ENCODE results near the gene MRTFB. TPM values are rescaled to one million over a fixed set of nuclear protein-coding genes. Genes with fewer than 3 reads are reported as not detected.

Gene MRTFB
- total and polyA plus RNA-seq, 2 experiments from 2014 or later, result 13.9 to 22.2 TPM

DNA sequence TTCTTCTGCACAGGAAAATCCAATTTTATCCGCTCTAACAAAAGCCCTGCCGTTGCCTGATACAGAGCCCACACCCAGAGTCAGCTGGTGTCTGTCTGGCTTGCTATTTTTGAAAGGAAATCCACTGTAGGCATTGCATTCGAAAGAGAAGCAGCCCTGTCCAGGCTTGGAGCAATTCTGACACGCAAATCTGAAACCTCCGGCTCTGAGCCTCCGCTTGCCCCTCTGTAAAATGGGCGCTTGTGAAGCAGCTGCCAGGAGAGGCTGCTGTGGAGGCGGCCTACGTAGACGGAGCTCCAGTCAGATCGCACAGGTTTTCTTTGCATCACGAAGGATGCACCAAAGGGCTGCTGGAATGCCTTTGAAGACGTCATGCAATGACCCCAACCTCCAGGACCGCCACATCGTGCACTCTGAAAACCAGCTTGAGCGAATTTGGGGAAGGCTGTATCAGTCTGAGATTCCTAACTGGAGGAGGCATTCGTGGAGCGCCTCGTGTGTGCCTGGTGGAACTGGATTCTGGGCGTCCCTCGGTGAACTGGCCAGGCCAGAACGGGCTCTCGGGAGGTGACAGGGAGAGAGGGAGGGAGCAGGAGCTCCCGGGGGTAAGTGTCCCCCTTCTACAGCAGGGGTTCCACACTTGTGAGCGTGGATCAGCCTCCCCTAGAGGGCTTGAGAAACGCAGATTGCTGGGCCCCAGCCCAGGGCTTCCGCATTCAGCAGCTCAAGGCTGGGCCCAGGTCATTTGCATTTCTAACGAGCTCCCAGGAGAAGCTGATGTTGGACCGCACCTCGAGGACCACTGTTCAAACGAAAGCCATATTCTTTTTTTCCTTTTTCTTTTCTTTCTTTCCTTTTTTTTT is 215.5 kb downstream of the MRTFB start:
- H3K4me3 ChIP-seq, result peak overlapping the region; percentile 95
- Mint-ChIP-seq H3K27ac (no peak overlapping the region; the same call in 1 of the 2 replicates), H3K4me1 (peaks cover 28% of the 10 kb centered on the region), H3K36me3 (ENCODE audit: low read depth) (peaks cover 3% of the 10 kb centered on the region; the same call in 2 of the 3 replicates), H3K9me3 (peaks cover 7% of the 10 kb centered on the region; the same call in 2 of the 3 replicates), H3K27me3 (ENCODE audit: insufficient read depth, low read depth, poor library complexity) (peaks cover 27% of the 10 kb centered on the region), H3K4me3 (peak overlapping the region; percentile 80)
- H3K79me2 ChIP-seq (replicated peaks; ENCODE audit: insufficient read depth), result no peaks in the 10 kb centered on the region
- H3K4me2 ChIP-seq, result peak overlapping the region; percentile 84
- DNase-seq (ENCODE audit: low spot score), result peak; percentile 77
- peak; percentile 61 for TF ChIP-seq CREB1 (CRISPR knock-in tag; IDR thresholded peaks at IDR 0.05; ENCODE audit: low read depth)
- TF ChIP-seq STAT1 (IDR thresholded peaks at IDR 0.05; ENCODE audit: unreplicated experiment), result no peak
- no peak for TF ChIP-seq ZNF114 (CRISPR knock-in tag; IDR thresholded peaks at IDR 0.05)
- H3K9me2 ChIP-seq (ENCODE audit: insufficient read depth), result no peaks in the 10 kb centered on the region
- ATAC-seq, result peak; percentile 10
- peaks cover 13% of the 10 kb centered on the region for H3F3A ChIP-seq (replicated peaks; ENCODE audit: low read depth)
- H3K27me3 ChIP-seq (ENCODE audit: insufficient read depth), result no peaks in the 10 kb centered on the region; the same call in 1 of the 2 replicates
- H3K4me1 ChIP-seq (ENCODE audit: insufficient read depth), result peaks cover 32% of the 10 kb centered on the region
- peak overlapping the region; percentile 97 for H2AFZ ChIP-seq
- peak overlapping the region; percentile 40; the same call in 1 of the 2 replicates for H3K27ac ChIP-seq (ENCODE audit: low read depth)
- no peaks in the 10 kb centered on the region for H4K20me1 ChIP-seq (replicated peaks; ENCODE audit: insufficient read depth)
- H3K36me3 ChIP-seq (ENCODE audit: insufficient read depth), result no peaks in the 10 kb centered on the region

DNA sequence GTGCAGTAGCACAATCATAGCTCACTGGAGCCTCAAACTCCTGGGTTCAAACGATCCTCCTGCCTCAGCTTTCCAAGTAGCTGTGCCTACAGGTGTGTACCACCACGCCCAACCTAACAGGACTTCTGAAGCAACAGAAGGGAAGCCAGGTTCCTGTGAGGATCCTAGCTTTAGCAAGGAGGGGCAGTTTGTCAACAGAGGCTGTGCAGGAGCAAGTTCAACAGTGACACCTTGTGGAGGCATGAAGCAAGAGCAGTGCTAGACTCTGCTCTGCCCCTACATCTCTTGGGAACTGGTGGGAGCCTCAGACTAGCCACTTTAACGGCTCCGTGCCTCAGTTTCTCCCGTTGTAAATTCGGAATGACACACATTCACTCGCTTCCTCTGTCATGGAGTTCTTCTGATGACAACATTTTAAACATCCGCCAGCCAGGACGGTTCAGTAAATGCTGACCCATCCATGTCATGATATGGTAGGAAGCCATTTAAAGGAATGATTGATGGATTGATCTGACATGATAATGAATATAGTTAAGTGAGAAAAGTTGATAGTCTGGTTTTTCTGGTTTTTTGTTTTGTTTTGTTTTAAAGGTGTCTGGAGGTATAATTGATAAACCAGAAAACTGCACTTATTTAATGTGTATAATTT is 218.7 kb downstream of the MRTFB start:
- Histone ChIP-seq H3K4me1 (ENCODE audit: insufficient read depth) (peaks cover 4% of the 10 kb centered on the region), H3K79me2 (replicated peaks; ENCODE audit: insufficient read depth) (no peaks in the 10 kb centered on the region), H3K36me3 (ENCODE audit: insufficient read depth) (no peaks in the 10 kb centered on the region), H4K20me1 (replicated peaks; ENCODE audit: insufficient read depth) (no peaks in the 10 kb centered on the region), H3K4me3 (no peak overlapping the region), H3K27me3 (ENCODE audit: insufficient read depth) (no peaks in the 10 kb centered on the region; the same call in 1 of the 2 replicates), H3K4me2 (no peak overlapping the region), H2AFZ (no peak overlapping the region), H3K9me2 (ENCODE audit: insufficient read depth) (no peaks in the 10 kb centered on the region), H3K27ac (ENCODE audit: low read depth) (no peak overlapping the region), H3F3A (replicated peaks; ENCODE audit: low read depth) (peaks cover 7% of the 10 kb centered on the region)
- Mint-ChIP-seq H3K4me1 (0 out of 3 replicates have a peak, but pooled peaks cover 2% of the 10 kb centered on the region), H3K36me3 (ENCODE audit: low read depth) (peaks cover 3% of the 10 kb centered on the region; the same call in 2 of the 3 replicates), H3K9me3 (peaks cover 7% of the 10 kb centered on the region; the same call in 2 of the 3 replicates), H3K27ac (no peak overlapping the region), H3K27me3 (ENCODE audit: insufficient read depth, low read depth, poor library complexity) (peaks cover 20% of the 10 kb centered on the region), H3K4me3 (no peak overlapping the region)
- ATAC-seq (peak; percentile 11), DNase-seq (ENCODE audit: low spot score) (peak; percentile 86)
- no peak for TF ChIP-seq JUNB (IDR thresholded peaks at IDR 0.05; ENCODE audit: unreplicated experiment)
- TF ChIP-seq, protein P1, sequence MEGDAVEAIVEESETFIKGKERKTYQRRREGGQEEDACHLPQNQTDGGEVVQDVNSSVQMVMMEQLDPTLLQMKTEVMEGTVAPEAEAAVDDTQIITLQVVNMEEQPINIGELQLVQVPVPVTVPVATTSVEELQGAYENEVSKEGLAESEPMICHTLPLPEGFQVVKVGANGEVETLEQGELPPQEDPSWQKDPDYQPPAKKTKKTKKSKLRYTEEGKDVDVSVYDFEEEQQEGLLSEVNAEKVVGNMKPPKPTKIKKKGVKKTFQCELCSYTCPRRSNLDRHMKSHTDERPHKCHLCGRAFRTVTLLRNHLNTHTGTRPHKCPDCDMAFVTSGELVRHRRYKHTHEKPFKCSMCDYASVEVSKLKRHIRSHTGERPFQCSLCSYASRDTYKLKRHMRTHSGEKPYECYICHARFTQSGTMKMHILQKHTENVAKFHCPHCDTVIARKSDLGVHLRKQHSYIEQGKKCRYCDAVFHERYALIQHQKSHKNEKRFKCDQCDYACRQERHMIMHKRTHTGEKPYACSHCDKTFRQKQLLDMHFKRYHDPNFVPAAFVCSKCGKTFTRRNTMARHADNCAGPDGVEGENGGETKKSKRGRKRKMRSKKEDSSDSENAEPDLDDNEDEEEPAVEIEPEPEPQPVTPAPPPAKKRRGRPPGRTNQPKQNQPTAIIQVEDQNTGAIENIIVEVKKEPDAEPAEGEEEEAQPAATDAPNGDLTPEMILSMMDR (conservative IDR thresholded peaks at IDR 0.05; ENCODE audit: low read depth in 2 of 2), result peak; percentile 84 to 99
- TF ChIP-seq EZH2 (IDR thresholded peaks at IDR 0.05; ENCODE audit: low read depth, unreplicated experiment), result no peak
- no peak for TF ChIP-seq ZNF331 (CRISPR knock-in tag; IDR thresholded peaks at IDR 0.05; ENCODE audit: low read depth)
- TF ChIP-seq ZNF114 (CRISPR knock-in tag; IDR thresholded peaks at IDR 0.05), result no peak
- TF ChIP-seq POLR2AphosphoS5 (IDR thresholded peaks at IDR 0.05; ENCODE audit: low read depth), result no peak
- no peak for TF ChIP-seq CREB1 (CRISPR knock-in tag; IDR thresholded peaks at IDR 0.05; ENCODE audit: low read depth)
